Activated naive CD4-positive, alpha-beta T cell treated with anti-CD3 and anti-CD28 coated beads, Interleukin-2, amount 50 U/mL, for 72 hours (primary cell): ENCODE measurements around the gene RSAD1. TPM values are rescaled to one million over a fixed set of nuclear protein-coding genes. Genes with fewer than 3 reads are reported as not detected.

ENCODE experiments used
- ATAC-seq, 2 donors: fragments of 150-1000 bp; cut with Tn5 transposase; 2 replicates each; pipeline ENCODE4 v1.10.0; 2021; ENCODE audit warnings: mild to moderate bottlenecking in 2 of 2, moderate library complexity in 2 of 2
- DNase-seq, 2 donors: peaks; one replicate each; pipeline ENCODE4 v3.0.0; 2021 to 2022; ENCODE audit warnings: low spot score in 2 of 2
- H3K27ac Mint-ChIP-seq, 2 donors: one replicate each; pipeline ENCODE4 v1.8.0; 2022; ENCODE audit warnings: mild to moderate bottlenecking in 2 of 2, mixed read lengths in 2 of 2
- H3K36me3 Mint-ChIP-seq, 2 donors: one replicate each; pipeline ENCODE4 v1.8.0; 2022; ENCODE audit warnings: mixed read lengths in 2 of 2
- H3K9me3 Mint-ChIP-seq, 2 donors: one replicate each; pipeline ENCODE4 v1.8.0; 2022; ENCODE audit warnings: mixed read lengths in 2 of 2
- total RNA-seq, 2 donors: library from RNA; stranded (reverse); gene quantifications; one replicate each; pipeline ENCODE4 v1.2.3, GENCODE V29; 2022

Gene RSAD1
- 10 to 100 TPM; 24.4 to 51.0 TPM for total RNA-seq

GRCh38 chr17:50478391-50479381 is at the start of gene RSAD1:
TSS of gene RSAD1 (plus strand) at chr17:50478860. CDS start at chr17:50478885, 25 bp downstream.
- ATAC-seq, result peak; percentile 90 to 95
- peak; percentile 83 to 89 for DNase-seq

GRCh38 chr17:50429793-50430192 is 48.9 kb upstream of the RSAD1 start:
- no peak for ATAC-seq
- no peak for DNase-seq
- no peaks in the 10 kb centered on the region for H3K36me3 Mint-ChIP-seq
- H3K9me3 Mint-ChIP-seq, result no peaks in the 10 kb centered on the region
- H3K27ac Mint-ChIP-seq, result no peak overlapping the region

More at GRCh38 chr17:50478391-50479381, at the start of gene RSAD1:
- H3K9me3 Mint-ChIP-seq, result no peaks in the 10 kb centered on the region
- peak within 1 kb of the TSS; percentile 92 to 95 for H3K27ac Mint-ChIP-seq
- H3K36me3 Mint-ChIP-seq, result no peaks in the 10 kb centered on the region

GRCh38 chr17:50430821-50431618 is 47.6 kb upstream of the RSAD1 start:
- Mint-ChIP-seq H3K9me3 (no peaks in the 10 kb centered on the region), H3K27ac (no peak overlapping the region), H3K36me3 (no peaks in the 10 kb centered on the region)
- ATAC-seq, result no peak
- DNase-seq, result no peak

GRCh38 chr17:50432125-50432762 is 46.4 kb upstream of the RSAD1 start:
- no peak for DNase-seq
- Mint-ChIP-seq H3K36me3 (no peaks in the 10 kb centered on the region), H3K27ac (no peak overlapping the region), H3K9me3 (no peaks in the 10 kb centered on the region)
- no peak for ATAC-seq

GRCh38 chr17:50437409-50437808 is 41.3 kb upstream of the RSAD1 start:
- Mint-ChIP-seq H3K9me3 (no peaks in the 10 kb centered on the region), H3K36me3 (no peaks in the 10 kb centered on the region), H3K27ac (no peak overlapping the region)
- no peak for ATAC-seq
- DNase-seq, result no peak

- ATAC-seq (no peak), DNase-seq (no peak)
- no peaks in the 10 kb centered on the region for H3K9me3 Mint-ChIP-seq
- H3K36me3 Mint-ChIP-seq, result no peaks in the 10 kb centered on the region
- H3K27ac Mint-ChIP-seq, result no peak overlapping the region
These were observed 39.7 kb upstream of the RSAD1 start for GRCh38 chr17:50439008-50439407.

GRCh38 chr17:50440172-50440837 is 38.4 kb upstream of the RSAD1 start:
- Mint-ChIP-seq H3K27ac (no peak overlapping the region), H3K36me3 (no peaks in the 10 kb centered on the region), H3K9me3 (no peaks in the 10 kb centered on the region)
- DNase-seq (no peak), ATAC-seq (no peak)

GRCh38 chr17:50440838-50441829 is 37.5 kb upstream of the RSAD1 start:
- no peak overlapping the region for H3K27ac Mint-ChIP-seq
- no peaks in the 10 kb centered on the region for H3K36me3 Mint-ChIP-seq
- ATAC-seq (no peak), DNase-seq (no peak)
- no peaks in the 10 kb centered on the region for H3K9me3 Mint-ChIP-seq

GRCh38 chr17:50443505-50443974 is 35.1 kb upstream of the RSAD1 start:
- H3K9me3 Mint-ChIP-seq, result no peaks in the 10 kb centered on the region
- H3K36me3 Mint-ChIP-seq, result no peaks in the 10 kb centered on the region
- H3K27ac Mint-ChIP-seq, result no peak overlapping the region
- no peak for ATAC-seq
- no peak for DNase-seq

- ATAC-seq, result no peak
- Mint-ChIP-seq H3K36me3 (no peaks in the 10 kb centered on the region), H3K27ac (peak overlapping the region in 1 of 2 donors; percentile 26), H3K9me3 (no peaks in the 10 kb centered on the region)
- DNase-seq, result no peak
These were observed 33.6 kb upstream of the RSAD1 start for GRCh38 chr17:50444841-50445715.

GRCh38 chr17:50445730-50446325 is 32.8 kb upstream of the RSAD1 start:
- Mint-ChIP-seq H3K27ac (no peak overlapping the region), H3K9me3 (no peaks in the 10 kb centered on the region), H3K36me3 (no peaks in the 10 kb centered on the region)
- DNase-seq, result no peak
- ATAC-seq, result no peak

GRCh38 chr17:50447870-50448595 is 30.6 kb upstream of the RSAD1 start:
- Mint-ChIP-seq H3K9me3 (no peaks in the 10 kb centered on the region), H3K27ac (no peak overlapping the region), H3K36me3 (no peaks in the 10 kb centered on the region)
- ATAC-seq (no peak), DNase-seq (no peak)

- DNase-seq, result no peak
- Mint-ChIP-seq H3K36me3 (no peaks in the 10 kb centered on the region), H3K9me3 (no peaks in the 10 kb centered on the region), H3K27ac (no peak overlapping the region)
- no peak for ATAC-seq
These were observed 30.0 kb upstream of the RSAD1 start for GRCh38 chr17:50448643-50449042.
